ENCODE data around the gene INIP. TPM values are rescaled to one million over a fixed set of nuclear protein-coding genes. Genes with fewer than 3 reads are reported as not detected.

INIP gene
- total and polyA plus RNA-seq, 2 experiments from 2014 or later = 13.1 to 18.9 TPM

- no peaks in the 10 kb centered on the region for H3K9me3 ChIP-seq (ENCODE audit: low read depth)
- TF ChIP-seq CTCF (IDR thresholded peaks at IDR 0.05; ENCODE audit: low read depth, low read length) = no peak
- no peaks in the 10 kb centered on the region for H3K36me3 ChIP-seq
- no peak overlapping the region for H3K4me3 ChIP-seq
- H3K4me1 ChIP-seq (ENCODE audit: low read depth) = no peaks in the 10 kb centered on the region
- no peak for DNase-seq (ENCODE audit: low read depth in 1 of 2, low spot score in 1 of 2)
- no peak overlapping the region for H3K27ac ChIP-seq
- no peaks in the 10 kb centered on the region for H3K27me3 ChIP-seq
Measured at GRCh38 chr9:112659906-112660305, 58.0 kb downstream of the INIP start.

GRCh38 chr9:112655668-112656067 lies 62.2 kb downstream of the INIP start:
- no peaks in the 10 kb centered on the region for H3K9me3 ChIP-seq (ENCODE audit: low read depth)
- TF ChIP-seq CTCF (IDR thresholded peaks at IDR 0.05; ENCODE audit: low read depth, low read length) = no peak
- no peaks in the 10 kb centered on the region for H3K27me3 ChIP-seq
- H3K4me3 ChIP-seq = no peak overlapping the region
- DNase-seq (ENCODE audit: low read depth in 1 of 2, low spot score in 1 of 2) = no peak
- H3K27ac ChIP-seq = peak overlapping the region; percentile 51
- H3K4me1 ChIP-seq (ENCODE audit: low read depth) = no peaks in the 10 kb centered on the region
- H3K36me3 ChIP-seq = no peaks in the 10 kb centered on the region

GRCh38 chr9:112654282-112654681 lies 63.6 kb downstream of the INIP start:
- H3K36me3 ChIP-seq = no peaks in the 10 kb centered on the region
- peak overlapping the region; percentile 51 for H3K27ac ChIP-seq
- no peak for DNase-seq (ENCODE audit: low read depth in 1 of 2, low spot score in 1 of 2)
- no peak for TF ChIP-seq CTCF (IDR thresholded peaks at IDR 0.05; ENCODE audit: low read depth, low read length)
- no peak overlapping the region for H3K4me3 ChIP-seq
- no peaks in the 10 kb centered on the region for H3K27me3 ChIP-seq
- no peaks in the 10 kb centered on the region for H3K4me1 ChIP-seq (ENCODE audit: low read depth)
- no peaks in the 10 kb centered on the region for H3K9me3 ChIP-seq (ENCODE audit: low read depth)

GRCh38 chr9:112648624-112649023 lies 69.3 kb downstream of the INIP start:
- Histone ChIP-seq H3K9me3 (ENCODE audit: low read depth) (no peaks in the 10 kb centered on the region), H3K36me3 (no peaks in the 10 kb centered on the region), H3K4me3 (no peak overlapping the region), H3K27ac (no peak overlapping the region), H3K4me1 (ENCODE audit: low read depth) (no peaks in the 10 kb centered on the region), H3K27me3 (no peaks in the 10 kb centered on the region)
- DNase-seq (ENCODE audit: low read depth in 1 of 2, low spot score in 1 of 2) = no peak
- no peak for TF ChIP-seq CTCF (IDR thresholded peaks at IDR 0.05; ENCODE audit: low read depth, low read length)

- Histone ChIP-seq H3K4me3 (no peak overlapping the region), H3K9me3 (ENCODE audit: low read depth) (no peaks in the 10 kb centered on the region), H3K36me3 (no peaks in the 10 kb centered on the region), H3K4me1 (ENCODE audit: low read depth) (no peaks in the 10 kb centered on the region), H3K27ac (no peak overlapping the region), H3K27me3 (no peaks in the 10 kb centered on the region)
- TF ChIP-seq CTCF (IDR thresholded peaks at IDR 0.05; ENCODE audit: low read depth, low read length) = no peak
- DNase-seq (ENCODE audit: low read depth in 1 of 2, low spot score in 1 of 2) = no peak
Measured at GRCh38 chr9:112647596-112647995, 70.3 kb downstream of the INIP start.

GRCh38 chr9:112642126-112642525 lies 75.8 kb downstream of the INIP start:
- no peak for TF ChIP-seq CTCF (IDR thresholded peaks at IDR 0.05; ENCODE audit: low read depth, low read length)
- Histone ChIP-seq H3K4me3 (no peak overlapping the region), H3K4me1 (ENCODE audit: low read depth) (peaks cover 7% of the 10 kb centered on the region), H3K36me3 (no peaks in the 10 kb centered on the region), H3K9me3 (ENCODE audit: low read depth) (no peaks in the 10 kb centered on the region), H3K27ac (peak overlapping the region; percentile 11), H3K27me3 (no peaks in the 10 kb centered on the region)
- DNase-seq (ENCODE audit: low read depth in 1 of 2, low spot score in 1 of 2) = peak in 1 of 2 donors; percentile 64
